Measurements from ENCODE around the gene PLXNA4.

GRCh38 chr7:132226957-132227290, 349.3 kb downstream of the PLXNA4 start:
- TF ChIP-seq SMC3 (IDR thresholded peaks at IDR 0.05) (no peak), CHD2 (IDR thresholded peaks at IDR 0.05; ENCODE audit: low read length, partially characterized antibody) (no peak), CTCF (IDR thresholded peaks at IDR 0.05) (no peak), POLR2A (IDR thresholded peaks at IDR 0.05; ENCODE audit: low read length) (no peak), POLR2AphosphoS2 (conservative IDR thresholded peaks at IDR 0.05; ENCODE audit: low read length) (no peak), ZSCAN20 (CRISPR knock-in tag; IDR thresholded peaks at IDR 0.05) (no peak), NFE2L2 (conservative IDR thresholded peaks at IDR 0.05; ENCODE audit: low read length) (no peak), HDAC2 (IDR thresholded peaks at IDR 0.05) (no peak), PBX3 (IDR thresholded peaks at IDR 0.05) (no peak), CEBPB (IDR thresholded peaks at IDR 0.05) (no peak), MAZ (IDR thresholded peaks at IDR 0.05; ENCODE audit: borderline replicate concordance, low read depth, low read length) (no peak), EHMT2 (IDR thresholded peaks at IDR 0.05; ENCODE audit: low read depth) (no peak)
- TF ChIP-seq, protein P1, sequence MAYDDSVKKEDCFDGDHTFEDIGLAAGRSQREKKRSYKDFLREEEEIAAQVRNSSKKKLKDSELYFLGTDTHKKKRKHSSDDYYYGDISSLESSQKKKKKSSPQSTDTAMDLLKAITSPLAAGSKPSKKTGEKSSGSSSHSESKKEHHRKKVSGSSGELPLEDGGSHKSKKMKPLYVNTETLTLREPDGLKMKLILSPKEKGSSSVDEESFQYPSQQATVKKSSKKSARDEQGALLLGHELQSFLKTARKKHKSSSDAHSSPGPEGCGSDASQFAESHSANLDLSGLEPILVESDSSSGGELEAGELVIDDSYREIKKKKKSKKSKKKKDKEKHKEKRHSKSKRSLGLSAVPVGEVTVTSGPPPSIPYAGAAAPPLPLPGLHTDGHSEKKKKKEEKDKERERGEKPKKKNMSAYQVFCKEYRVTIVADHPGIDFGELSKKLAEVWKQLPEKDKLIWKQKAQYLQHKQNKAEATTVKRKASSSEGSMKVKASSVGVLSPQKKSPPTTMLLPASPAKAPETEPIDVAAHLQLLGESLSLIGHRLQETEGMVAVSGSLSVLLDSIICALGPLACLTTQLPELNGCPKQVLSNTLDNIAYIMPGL (CRISPR knock-in tag; IDR thresholded peaks at IDR 0.05; ENCODE audit: borderline replicate concordance) = no peak

All from A549 (cell line).